Measurements from ENCODE around the gene XYLT2.
A peak's percentile ranks its signal among the peaks of the same experiment; 100 is the strongest.
"Not testable (repeated sequence)": the region's sequence is repeated elsewhere in the genome, so short reads cannot be mapped to it uniquely, and the experiment has no call there.

XYLT2 gene

DNA sequence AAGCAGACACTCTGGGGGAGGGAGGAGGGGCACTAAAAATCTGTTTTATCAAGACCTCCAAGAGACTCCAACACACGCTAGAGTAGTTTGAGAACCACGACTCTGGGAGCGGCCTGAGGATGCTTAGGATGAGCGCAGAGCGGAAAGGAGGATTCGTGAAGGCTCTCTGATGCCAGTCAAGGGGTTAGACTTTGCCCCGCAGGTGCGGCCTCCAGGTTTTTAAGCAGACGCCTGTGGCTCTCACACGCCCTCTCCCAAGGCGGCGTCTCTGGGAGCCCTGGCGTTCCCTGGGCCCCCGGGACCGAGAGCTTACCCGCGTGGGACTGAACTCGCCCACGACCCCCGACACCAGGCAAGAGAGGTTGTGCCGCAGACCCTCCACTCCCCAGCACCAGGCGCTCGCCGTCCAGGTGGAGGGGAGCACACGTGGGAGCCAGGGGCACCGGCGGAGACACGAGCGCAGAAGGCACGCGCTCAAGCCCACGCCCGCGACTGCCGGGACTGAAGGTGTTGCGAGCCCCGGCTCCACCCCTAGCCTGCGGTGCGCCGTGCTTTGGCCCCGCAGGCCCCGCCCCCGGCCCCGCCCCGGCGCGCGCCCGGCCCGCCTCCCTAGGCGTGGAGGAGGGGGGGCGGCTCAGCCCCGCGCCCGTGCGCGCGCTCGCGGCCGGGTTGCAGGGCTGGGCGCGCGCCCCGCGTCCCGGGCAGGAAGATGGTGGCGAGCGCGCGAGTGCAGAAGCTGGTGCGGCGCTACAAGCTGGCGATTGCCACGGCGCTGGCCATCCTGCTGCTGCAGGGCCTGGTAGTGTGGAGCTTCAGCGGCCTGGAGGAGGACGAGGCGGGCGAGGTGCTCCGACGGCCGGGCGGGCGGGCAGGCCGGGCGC, at the start of gene XYLT2:
Gene XYLT2, plus strand, starts transcription at position 695 of the 881 bp plus-strand sequence. Its CDS starts 15 bp downstream, at position 710.
- H3K36me3 Mint-ChIP-seq (ENCODE audit: low read depth) = no peaks in the 10 kb centered on the region
- no peaks in the 10 kb centered on the region for H3K9me3 Mint-ChIP-seq
- H3K27ac Mint-ChIP-seq = peak within 1 kb of the TSS; percentile 96
- H3K4me3 Mint-ChIP-seq = peak within 1 kb of the TSS; percentile 93
- H3K4me1 Mint-ChIP-seq (ENCODE audit: low read depth) = peaks cover 29% of the 10 kb centered on the region
- H3K27me3 Mint-ChIP-seq (ENCODE audit: low read depth) = no peaks in the 10 kb centered on the region

DNA sequence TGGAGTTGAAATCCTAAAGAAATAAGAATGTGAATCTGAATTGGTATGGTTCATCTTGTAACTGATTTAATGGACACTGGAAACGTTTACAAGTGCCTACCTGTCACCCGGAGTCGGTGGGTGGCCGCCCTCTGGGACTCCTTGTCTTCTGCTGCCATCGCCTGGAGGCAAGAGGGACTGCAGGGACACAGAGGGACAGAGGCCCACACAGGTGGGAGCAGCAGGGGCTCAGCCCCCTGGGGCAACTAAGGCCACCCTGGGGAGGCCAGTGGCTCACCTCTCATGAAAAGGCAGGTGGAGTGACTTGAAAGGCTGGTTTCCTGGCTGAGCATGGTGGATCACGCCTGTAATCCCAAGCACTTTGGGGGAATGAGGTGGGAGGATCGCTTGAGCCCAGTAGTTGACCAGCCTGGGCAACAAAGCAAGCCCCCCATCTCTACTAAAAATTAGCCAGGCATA, 48.5 kb upstream of the XYLT2 start:
- no peaks in the 10 kb centered on the region for H3K27me3 Mint-ChIP-seq (ENCODE audit: low read depth)
- H3K4me1 Mint-ChIP-seq (ENCODE audit: low read depth) = peaks cover 7% of the 10 kb centered on the region
- no peak overlapping the region for H3K27ac Mint-ChIP-seq
- no peaks in the 10 kb centered on the region for H3K9me3 Mint-ChIP-seq
- H3K36me3 Mint-ChIP-seq (ENCODE audit: low read depth) = no peaks in the 10 kb centered on the region
- no peak overlapping the region for H3K4me3 Mint-ChIP-seq

DNA sequence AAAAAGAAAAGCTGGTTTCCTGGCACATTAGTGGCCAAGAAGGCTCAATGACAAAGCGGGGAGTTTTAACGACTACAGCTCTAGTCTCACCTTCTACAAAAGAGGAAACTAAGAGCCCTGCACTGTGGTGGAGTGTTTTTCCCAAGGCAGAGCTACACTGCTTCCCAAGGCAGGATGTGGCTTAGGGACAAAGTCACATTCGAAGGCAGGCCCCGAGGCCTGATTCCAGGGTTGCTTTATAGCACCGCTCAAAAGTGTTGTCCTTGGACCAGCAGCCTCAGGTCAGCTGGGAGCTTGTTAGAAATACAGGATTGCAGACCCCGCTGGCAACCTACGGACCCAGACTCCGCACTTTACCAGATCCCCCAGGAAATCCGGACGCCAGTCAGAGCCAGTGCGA, 47.9 kb upstream of the XYLT2 start:
- Mint-ChIP-seq H3K4me3 (no peak overlapping the region), H3K4me1 (ENCODE audit: low read depth) (peaks cover 6% of the 10 kb centered on the region), H3K27me3 (ENCODE audit: low read depth) (no peaks in the 10 kb centered on the region), H3K27ac (no peak overlapping the region), H3K9me3 (no peaks in the 10 kb centered on the region), H3K36me3 (ENCODE audit: low read depth) (no peaks in the 10 kb centered on the region)

DNA sequence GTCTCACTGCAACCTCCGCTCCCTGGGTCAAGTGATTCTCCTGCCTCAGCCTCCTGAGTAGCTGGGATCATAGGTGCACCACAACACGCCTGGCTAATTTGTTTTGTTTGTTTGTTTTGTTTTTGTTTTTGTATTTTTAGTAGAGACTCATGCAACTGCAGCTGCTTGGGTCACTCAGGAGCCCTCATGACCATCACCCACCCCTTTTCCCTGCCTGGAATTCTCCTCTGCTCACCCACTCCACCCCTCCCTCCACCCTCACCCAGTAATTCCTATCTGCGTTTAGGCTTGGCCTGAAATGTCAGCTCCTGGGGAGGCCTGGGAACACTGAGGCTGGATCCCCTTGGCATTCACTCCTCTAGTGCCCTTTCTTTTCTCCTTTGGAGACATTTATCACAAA, 46.1 kb upstream of the XYLT2 start:
- Mint-ChIP-seq H3K4me3 (no peak overlapping the region), H3K4me1 (ENCODE audit: low read depth) (peaks cover 6% of the 10 kb centered on the region), H3K36me3 (ENCODE audit: low read depth) (no peaks in the 10 kb centered on the region), H3K9me3 (no peaks in the 10 kb centered on the region), H3K27me3 (ENCODE audit: low read depth) (no peaks in the 10 kb centered on the region), H3K27ac (no peak overlapping the region)

DNA sequence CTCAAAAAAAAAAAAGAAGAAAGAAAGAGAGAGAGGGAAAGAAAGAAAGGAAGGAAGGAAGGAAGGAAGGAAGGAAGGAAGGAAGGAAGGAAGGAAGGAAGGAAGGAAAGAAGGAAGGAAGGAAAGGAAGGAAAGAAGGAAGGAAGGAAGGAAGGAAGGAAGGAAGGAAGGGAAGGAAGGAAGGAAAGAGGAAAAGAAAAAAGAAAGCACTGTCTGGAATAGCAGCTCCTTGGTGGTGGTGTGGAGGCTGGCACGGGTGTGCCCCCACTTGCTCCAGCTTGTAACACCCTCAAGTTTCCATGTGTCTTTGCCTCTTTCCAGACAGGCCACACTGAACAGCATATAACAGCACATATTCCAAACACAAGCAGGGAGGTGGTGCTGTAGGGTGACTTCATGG, 45.1 kb upstream of the XYLT2 start:
- H3K27me3 Mint-ChIP-seq (ENCODE audit: low read depth); H3K4me1 Mint-ChIP-seq (ENCODE audit: low read depth); H3K27ac Mint-ChIP-seq: not testable (repeated sequence)

DNA sequence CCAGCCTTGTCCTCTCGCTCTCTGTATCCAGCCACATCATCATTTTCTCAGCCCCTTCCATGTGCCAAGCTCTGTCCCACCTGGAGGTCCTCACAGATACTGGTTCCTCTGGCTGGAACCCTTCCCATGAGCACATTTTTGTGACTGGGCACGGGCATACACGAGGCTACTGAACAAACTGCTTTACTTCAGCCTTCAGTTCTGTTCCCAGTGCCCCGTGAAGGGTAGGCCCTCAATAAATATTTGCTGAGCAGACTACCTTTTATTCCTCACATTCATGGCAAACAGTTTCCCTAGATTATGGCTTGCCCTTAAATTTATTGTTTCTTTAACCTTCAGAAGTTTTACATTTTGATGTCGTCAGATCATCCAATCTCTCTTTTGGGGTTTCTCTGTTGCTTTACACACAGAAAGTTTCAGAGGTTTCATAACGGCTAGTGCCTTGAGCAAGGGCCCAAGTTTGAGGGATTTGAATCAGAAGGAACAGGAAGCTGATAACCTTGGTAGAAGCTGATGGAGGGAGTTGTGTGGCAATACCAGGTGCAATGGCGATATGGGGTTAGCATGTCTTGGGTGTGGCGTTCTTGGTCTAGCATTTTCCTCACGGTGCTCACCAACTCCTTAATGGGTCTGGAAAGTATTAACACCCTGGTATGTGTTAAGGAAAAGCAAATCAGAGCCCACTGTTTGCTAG, 43.9 kb upstream of the XYLT2 start:
- Mint-ChIP-seq H3K9me3 (no peaks in the 10 kb centered on the region), H3K4me3 (no peak overlapping the region), H3K36me3 (ENCODE audit: low read depth) (no peaks in the 10 kb centered on the region), H3K27me3 (ENCODE audit: low read depth) (no peaks in the 10 kb centered on the region), H3K4me1 (ENCODE audit: low read depth) (peaks cover 6% of the 10 kb centered on the region), H3K27ac (peak overlapping the region; percentile 16)

More for the DNA sequence above, 45.1 kb upstream of the XYLT2 start:
- not testable (repeated sequence) for H3K36me3 Mint-ChIP-seq (ENCODE audit: low read depth); H3K4me3 Mint-ChIP-seq; H3K9me3 Mint-ChIP-seq

DNA sequence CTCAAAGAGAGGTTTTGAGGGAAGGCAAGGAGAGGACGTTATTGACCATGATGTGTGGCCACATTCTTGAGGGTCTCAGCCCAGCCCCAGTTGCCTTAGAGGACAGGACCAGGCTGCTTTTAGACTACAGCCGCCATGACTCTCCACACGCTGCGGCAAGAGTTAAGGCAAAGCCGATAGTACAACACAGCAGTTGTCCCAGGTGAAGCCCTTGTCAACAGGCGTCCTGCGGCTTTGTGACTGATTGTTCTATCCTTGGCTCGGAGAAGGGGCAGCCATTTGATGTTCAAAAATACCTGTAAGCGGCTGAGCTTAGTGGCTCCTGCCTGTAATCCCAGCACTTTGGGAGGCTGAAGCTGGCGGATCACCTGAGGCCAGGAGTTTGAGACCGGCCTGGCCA, 42.9 kb upstream of the XYLT2 start:
- no peaks in the 10 kb centered on the region for H3K9me3 Mint-ChIP-seq
- peaks cover 6% of the 10 kb centered on the region for H3K4me1 Mint-ChIP-seq (ENCODE audit: low read depth)
- no peak overlapping the region for H3K27ac Mint-ChIP-seq
- no peaks in the 10 kb centered on the region for H3K27me3 Mint-ChIP-seq (ENCODE audit: low read depth)
- H3K36me3 Mint-ChIP-seq (ENCODE audit: low read depth) = no peaks in the 10 kb centered on the region
- no peak overlapping the region for H3K4me3 Mint-ChIP-seq

DNA sequence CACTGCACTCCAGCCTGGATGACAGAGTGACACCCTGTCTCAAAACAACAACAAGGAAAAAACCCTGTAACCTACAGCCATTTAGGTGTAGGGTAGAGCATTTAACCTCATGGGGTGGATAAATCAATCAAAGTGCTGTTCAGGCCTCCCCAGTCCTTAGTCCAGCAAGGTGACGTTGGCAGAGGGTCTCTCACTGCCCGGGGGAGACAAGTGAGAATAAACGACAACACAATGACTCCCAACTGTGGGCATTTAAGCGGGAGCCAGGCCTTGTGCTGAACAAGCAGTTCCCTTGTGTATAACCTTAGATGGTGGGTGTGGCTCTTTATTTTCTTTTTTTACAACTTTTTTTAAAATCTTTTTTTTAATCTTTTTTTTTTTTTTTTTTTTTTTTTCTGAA, 42.3 kb upstream of the XYLT2 start:
- Mint-ChIP-seq H3K27me3 (ENCODE audit: low read depth) (no peaks in the 10 kb centered on the region), H3K4me3 (no peak overlapping the region), H3K4me1 (ENCODE audit: low read depth) (peaks cover 6% of the 10 kb centered on the region), H3K36me3 (ENCODE audit: low read depth) (no peaks in the 10 kb centered on the region), H3K27ac (no peak overlapping the region), H3K9me3 (no peaks in the 10 kb centered on the region)

DNA sequence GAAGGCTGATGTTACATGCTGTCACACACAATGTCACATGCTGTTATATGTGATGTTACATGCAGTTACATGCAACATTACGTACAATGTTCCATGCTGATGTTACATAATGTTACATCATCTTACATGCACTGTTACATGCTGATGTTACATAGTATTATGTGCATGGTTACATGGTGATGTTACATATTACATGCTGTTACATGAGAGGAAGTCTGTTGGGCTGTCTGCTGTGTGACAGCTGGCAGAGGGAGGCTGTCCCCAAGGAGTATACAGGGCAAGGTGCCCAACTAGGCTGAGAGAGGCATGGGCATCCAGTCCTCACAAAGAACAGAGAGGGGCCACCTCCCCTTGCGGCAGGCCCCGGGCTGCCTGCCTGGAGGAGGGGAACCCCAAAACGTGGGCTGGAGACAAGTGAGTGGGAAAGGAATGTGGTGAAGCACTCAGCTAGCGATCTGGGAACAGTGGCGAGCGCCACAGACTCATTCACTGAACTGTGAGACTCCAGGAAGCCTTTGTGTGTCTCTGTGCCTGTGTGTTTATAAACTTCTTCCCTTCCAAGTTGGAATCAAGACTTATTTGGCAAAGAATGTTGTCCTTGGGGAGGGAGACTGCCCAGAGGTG, 41.0 kb upstream of the XYLT2 start:
- Mint-ChIP-seq H3K4me3 (no peak overlapping the region), H3K36me3 (ENCODE audit: low read depth) (no peaks in the 10 kb centered on the region), H3K4me1 (ENCODE audit: low read depth) (peaks cover 10% of the 10 kb centered on the region), H3K27me3 (ENCODE audit: low read depth) (no peaks in the 10 kb centered on the region), H3K9me3 (no peaks in the 10 kb centered on the region), H3K27ac (no peak overlapping the region)

DNA sequence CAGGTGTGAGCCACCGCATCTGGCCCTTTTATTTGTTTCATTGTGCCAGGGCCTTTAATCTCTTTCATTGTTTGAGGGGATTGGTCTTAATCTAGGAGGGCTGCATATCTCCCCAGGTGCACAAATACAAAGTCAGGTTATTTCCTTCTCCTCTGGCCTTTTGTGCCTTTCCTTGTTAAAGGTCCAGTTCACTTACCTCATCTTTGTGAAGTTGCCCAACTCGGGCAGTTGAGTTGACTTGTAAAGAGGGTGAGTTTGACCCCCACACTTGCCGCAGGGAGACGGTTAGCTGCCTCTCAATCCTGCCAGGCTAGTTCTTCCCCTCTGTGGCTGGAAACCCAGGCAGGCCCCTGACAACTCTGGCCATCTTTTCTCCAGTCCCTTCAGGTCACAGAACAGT, 38.3 kb upstream of the XYLT2 start:
- no peaks in the 10 kb centered on the region for H3K9me3 Mint-ChIP-seq
- H3K4me1 Mint-ChIP-seq (ENCODE audit: low read depth) = peaks cover 11% of the 10 kb centered on the region
- no peak overlapping the region for H3K4me3 Mint-ChIP-seq
- H3K36me3 Mint-ChIP-seq (ENCODE audit: low read depth) = no peaks in the 10 kb centered on the region
- no peak overlapping the region for H3K27ac Mint-ChIP-seq
- no peaks in the 10 kb centered on the region for H3K27me3 Mint-ChIP-seq (ENCODE audit: low read depth)

DNA sequence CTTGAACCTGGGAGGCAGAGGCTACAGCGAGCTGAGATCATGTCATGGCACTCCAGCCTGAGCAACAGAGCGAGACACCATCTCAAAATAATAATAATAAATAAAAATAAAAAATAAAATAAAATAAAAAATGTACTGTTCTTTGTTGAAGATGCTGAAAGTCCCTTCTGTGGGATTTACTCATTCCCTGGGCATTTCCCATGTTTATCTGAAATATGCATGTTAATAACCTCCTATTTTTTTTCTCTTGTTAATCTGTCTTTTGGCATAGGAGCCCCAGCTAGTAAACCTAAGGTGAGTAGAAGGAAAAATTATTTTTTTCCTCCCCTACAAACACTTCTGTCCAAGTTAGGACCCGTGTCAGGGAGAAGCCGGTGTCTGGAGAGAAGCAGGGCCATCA, 37.3 kb upstream of the XYLT2 start:
- peaks cover 11% of the 10 kb centered on the region for H3K4me1 Mint-ChIP-seq (ENCODE audit: low read depth)
- H3K4me3 Mint-ChIP-seq = no peak overlapping the region
- no peaks in the 10 kb centered on the region for H3K27me3 Mint-ChIP-seq (ENCODE audit: low read depth)
- no peaks in the 10 kb centered on the region for H3K36me3 Mint-ChIP-seq (ENCODE audit: low read depth)
- no peaks in the 10 kb centered on the region for H3K9me3 Mint-ChIP-seq
- no peak overlapping the region for H3K27ac Mint-ChIP-seq

DNA sequence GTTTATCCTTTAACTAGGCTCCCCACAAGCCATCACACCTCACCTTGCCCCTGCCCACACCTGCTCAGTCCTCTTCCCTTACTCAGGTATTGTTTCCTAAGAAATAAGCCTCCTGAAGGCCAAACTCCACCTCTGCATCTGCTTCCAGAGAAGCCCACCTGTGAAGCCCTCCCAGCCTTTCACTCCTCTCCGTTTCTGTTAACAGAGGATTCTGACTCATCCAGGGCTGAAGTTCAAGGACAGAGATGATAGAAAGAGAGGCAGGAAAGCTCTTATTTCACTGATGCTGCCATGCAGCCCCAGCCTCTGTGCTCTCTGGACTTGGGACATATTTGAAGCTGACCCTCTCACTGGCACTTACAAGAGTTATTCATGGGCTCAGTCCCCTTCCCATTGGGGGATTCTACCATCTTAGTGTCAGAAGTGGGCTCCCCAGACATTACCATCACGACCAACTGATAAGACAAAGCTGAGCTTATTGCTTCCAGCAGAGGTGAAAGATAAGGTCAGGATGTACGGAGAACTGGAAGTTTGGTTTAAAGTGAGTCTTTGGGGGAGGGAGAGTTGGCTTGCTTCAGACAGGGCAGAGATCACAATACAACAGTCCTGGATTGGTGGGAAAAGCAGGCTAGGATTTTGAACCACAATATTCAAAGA, 35.3 kb upstream of the XYLT2 start:
- Mint-ChIP-seq H3K27ac (no peak overlapping the region), H3K27me3 (ENCODE audit: low read depth) (no peaks in the 10 kb centered on the region), H3K4me3 (no peak overlapping the region), H3K36me3 (ENCODE audit: low read depth) (no peaks in the 10 kb centered on the region), H3K4me1 (ENCODE audit: low read depth) (peaks cover 11% of the 10 kb centered on the region), H3K9me3 (no peaks in the 10 kb centered on the region)

DNA sequence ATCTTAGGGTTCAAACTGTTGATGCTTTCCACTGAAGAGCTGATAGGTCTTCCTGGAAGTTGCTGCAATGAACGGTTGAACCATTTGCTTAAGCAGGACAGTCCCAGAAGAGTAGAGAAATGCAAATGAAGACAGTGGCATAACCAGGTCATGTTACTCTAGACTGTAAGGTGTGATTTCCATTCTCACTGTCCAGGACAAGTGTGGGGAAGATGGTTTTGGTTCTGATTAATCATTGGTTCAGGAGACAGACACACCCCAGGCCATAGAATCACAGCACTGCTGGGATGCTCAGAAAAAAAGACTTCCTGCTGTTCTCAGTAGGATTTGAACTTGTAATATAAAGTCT, 34.8 kb upstream of the XYLT2 start:
- Mint-ChIP-seq H3K9me3 (no peaks in the 10 kb centered on the region), H3K36me3 (ENCODE audit: low read depth) (no peaks in the 10 kb centered on the region), H3K27me3 (ENCODE audit: low read depth) (no peaks in the 10 kb centered on the region), H3K4me1 (ENCODE audit: low read depth) (peaks cover 11% of the 10 kb centered on the region), H3K4me3 (no peak overlapping the region), H3K27ac (no peak overlapping the region)

DNA sequence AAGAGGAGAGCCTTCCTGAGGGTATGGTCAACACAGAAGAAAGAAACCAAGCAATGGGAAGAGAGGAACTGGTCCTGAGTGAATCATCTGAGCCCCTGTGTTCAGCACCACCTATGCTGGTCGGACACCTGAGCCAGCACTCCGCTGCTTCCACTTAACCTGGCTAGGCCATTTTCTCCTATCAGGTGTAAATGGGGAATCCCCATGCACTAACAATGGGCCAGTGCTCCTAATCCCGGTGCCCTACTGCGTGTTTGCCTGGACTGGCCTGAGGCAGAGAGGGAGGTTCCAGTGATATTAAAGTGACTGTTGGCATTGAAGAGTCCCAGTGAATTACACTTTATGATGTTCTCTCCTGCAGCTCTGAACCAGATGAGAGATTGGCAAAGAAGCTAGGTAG, 34.4 kb upstream of the XYLT2 start:
- no peak overlapping the region for H3K4me3 Mint-ChIP-seq
- no peaks in the 10 kb centered on the region for H3K36me3 Mint-ChIP-seq (ENCODE audit: low read depth)
- no peaks in the 10 kb centered on the region for H3K27me3 Mint-ChIP-seq (ENCODE audit: low read depth)
- H3K4me1 Mint-ChIP-seq (ENCODE audit: low read depth) = peaks cover 11% of the 10 kb centered on the region
- no peaks in the 10 kb centered on the region for H3K9me3 Mint-ChIP-seq
- no peak overlapping the region for H3K27ac Mint-ChIP-seq
